NCI-H526 treated with DMSO at 0.1 percent for 48 hours (cell line): ENCODE results near the gene EPS8L2.
"Not testable (repeated sequence)": the region's sequence is repeated elsewhere in the genome, so short reads cannot be mapped to it uniquely, and the experiment has no call there.

Source experiments
- DNase-seq: peaks from one replicate; lab custom pipeline; 2025; lab: John Stamatoyannopoulos, UW

Gene EPS8L2

GRCh38 chr11:726278-727220, 20.5 kb downstream of the EPS8L2 start:
- DNase-seq, result peak; percentile 66

- DNase-seq, result no peak
These were observed 21.3 kb downstream of the EPS8L2 start for GRCh38 chr11:727281-727701.

- DNase-seq, result peak; percentile 50
These were observed 22.1 kb downstream of the EPS8L2 start for GRCh38 chr11:727859-728748.

GRCh38 chr11:728901-729491, 23.0 kb downstream of the EPS8L2 start:
- DNase-seq, result no peak

GRCh38 chr11:729492-730074, 23.6 kb downstream of the EPS8L2 start:
- no peak for DNase-seq

GRCh38 chr11:733072-733471, 27.0 kb downstream of the EPS8L2 start:
- DNase-seq, result no peak

GRCh38 chr11:734541-734940, 28.5 kb downstream of the EPS8L2 start:
- not testable (repeated sequence) for DNase-seq

- no peak for DNase-seq
These were observed 31.3 kb downstream of the EPS8L2 start for GRCh38 chr11:737366-737765.

GRCh38 chr11:737899-738298, 31.9 kb downstream of the EPS8L2 start:
- not testable (repeated sequence) for DNase-seq

GRCh38 chr11:742156-742546, 36.1 kb downstream of the EPS8L2 start:
- DNase-seq, result no peak

- no peak for DNase-seq
These were observed 36.7 kb downstream of the EPS8L2 start for GRCh38 chr11:742571-743201.

- no peak for DNase-seq
These were observed 39.4 kb downstream of the EPS8L2 start for GRCh38 chr11:745428-745827.

GRCh38 chr11:746289-747157, 40.5 kb downstream of the EPS8L2 start:
- peak; percentile 59 for DNase-seq

GRCh38 chr11:747158-748006, 41.4 kb downstream of the EPS8L2 start, which contains the start of gene TALDO1:
TSS of gene TALDO1 (plus strand) at chr11:747464. CDS start at chr11:747482, 18 bp downstream.
- peak; percentile 94 for DNase-seq

- no peak for DNase-seq
These were observed 42.0 kb downstream of the EPS8L2 start for GRCh38 chr11:748007-748359.

- DNase-seq, result no peak
These were observed 43.7 kb downstream of the EPS8L2 start for GRCh38 chr11:749731-750130.

GRCh38 chr11:760236-760635, 54.2 kb downstream of the EPS8L2 start:
- DNase-seq, result no peak

- no peak for DNase-seq
These were observed 55.6 kb downstream of the EPS8L2 start for GRCh38 chr11:761526-762108.

- DNase-seq, result no peak
These were observed 56.5 kb downstream of the EPS8L2 start for GRCh38 chr11:762421-763072.
